ENCODE measurements around the gene PSMD9.

- no peak for TF ChIP-seq CTCF (IDR thresholded peaks at IDR 0.05 in 8 of 11, conservative IDR thresholded peaks at IDR 0.05 in 3 of 11)
- TF ChIP-seq POLR2A (IDR thresholded peaks at IDR 0.05): no peak
- no peak for TF ChIP-seq POLR2AphosphoS5 (IDR thresholded peaks at IDR 0.05)
Observed at GRCh38 chr12:121932176-121932536, 43.6 kb downstream of the PSMD9 start.
